Measurements from ENCODE around the gene RIC8B.

RIC8B gene

GRCh38 chr12:106801830-106802533, 27.5 kb downstream of the RIC8B start:
- DNase-seq (ENCODE audit: low read depth, low spot score) = no peak

GRCh38 chr12:106804668-106805067, 30.2 kb downstream of the RIC8B start:
- DNase-seq (ENCODE audit: low read depth, low spot score) = no peak

GRCh38 chr12:106814714-106815113, 40.2 kb downstream of the RIC8B start:
- no peak for DNase-seq (ENCODE audit: low read depth, low spot score)

GRCh38 chr12:106815741-106816140, 41.3 kb downstream of the RIC8B start:
- DNase-seq (ENCODE audit: low read depth, low spot score) = no peak

GRCh38 chr12:106816231-106816630, 41.7 kb downstream of the RIC8B start:
- no peak for DNase-seq (ENCODE audit: low read depth, low spot score)

- no peak for DNase-seq (ENCODE audit: low read depth, low spot score)
These were observed 45.5 kb downstream of the RIC8B start for GRCh38 chr12:106819991-106820390.

DNA sequence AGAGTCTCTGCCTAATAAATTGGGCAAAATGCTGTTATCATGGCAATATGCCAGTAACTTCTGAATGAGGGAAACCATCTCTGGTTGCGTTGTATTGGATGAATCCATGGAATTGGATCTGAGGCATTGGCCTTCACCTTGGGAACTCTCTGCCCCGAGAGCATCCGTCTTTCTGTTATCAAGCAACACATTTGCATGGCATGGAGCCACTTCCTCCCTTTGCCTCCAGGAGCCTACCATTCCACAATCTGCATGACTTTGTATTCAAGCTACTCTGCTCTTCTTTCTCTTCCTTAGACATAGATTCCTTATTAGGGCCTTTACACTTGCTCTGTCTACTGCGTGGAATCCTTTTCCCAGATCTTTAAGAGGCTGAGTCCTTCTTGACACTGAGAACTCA, 57.2 kb downstream of the RIC8B start:
- no peak for DNase-seq (ENCODE audit: low read depth, low spot score)

GRCh38 chr12:106837782-106838181, 63.3 kb downstream of the RIC8B start:
- DNase-seq (ENCODE audit: low read depth, low spot score) = no peak

- DNase-seq (ENCODE audit: low read depth, low spot score) = no peak
These were observed 64.9 kb downstream of the RIC8B start for GRCh38 chr12:106839333-106839732.

GRCh38 chr12:106840243-106840642, 65.8 kb downstream of the RIC8B start:
- DNase-seq (ENCODE audit: low read depth, low spot score) = peak; percentile 10

- peak; percentile 32 for DNase-seq (ENCODE audit: low read depth, low spot score)
These were observed 67.2 kb downstream of the RIC8B start for GRCh38 chr12:106841510-106842302.

DNA sequence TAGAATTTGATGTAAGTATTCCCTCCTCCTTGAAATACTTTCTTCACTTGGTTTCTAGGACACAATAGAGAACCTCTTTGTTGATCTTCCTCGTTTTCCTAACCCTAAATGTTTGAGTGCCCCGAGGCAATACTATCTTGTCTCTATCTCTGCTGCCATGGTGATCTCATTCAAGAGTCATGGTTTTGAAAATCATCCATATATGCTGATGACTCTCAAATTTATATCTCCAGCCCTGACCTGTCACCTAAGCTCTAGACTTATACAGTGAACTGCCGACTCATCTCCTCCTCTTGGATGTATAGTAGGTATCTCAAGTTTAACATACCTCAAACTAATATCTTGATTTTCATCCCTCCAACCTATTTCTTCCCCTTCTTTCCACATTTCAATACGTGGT, 71.4 kb downstream of the RIC8B start:
- DNase-seq (ENCODE audit: low read depth, low spot score) = no peak

GRCh38 chr12:106847861-106848260, 73.4 kb downstream of the RIC8B start:
- no peak for DNase-seq (ENCODE audit: low read depth, low spot score)

DNA sequence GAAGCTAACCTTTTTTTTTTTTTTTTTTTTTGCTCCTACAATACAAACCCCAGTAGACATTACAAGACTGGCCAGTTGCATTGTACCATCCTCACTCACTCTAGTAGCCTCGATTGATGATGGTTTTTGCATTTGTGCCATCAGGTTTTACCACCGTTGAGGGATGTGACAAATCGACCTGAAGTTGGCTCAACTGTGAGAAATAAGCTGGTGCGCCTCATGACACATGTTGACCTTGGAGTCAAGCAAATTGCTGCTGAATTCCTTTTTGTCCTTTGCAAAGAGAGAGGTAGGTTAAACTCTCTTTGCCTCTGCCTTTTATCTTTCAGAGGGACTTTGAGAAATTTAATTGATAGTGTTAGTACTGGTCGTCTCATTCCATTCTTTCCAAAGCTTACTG, 76.8 kb downstream of the RIC8B start:
- no peak for DNase-seq (ENCODE audit: low read depth, low spot score)

- no peak for DNase-seq (ENCODE audit: low read depth, low spot score)
These were observed 80.2 kb downstream of the RIC8B start for GRCh38 chr12:106854723-106855122.

DNA sequence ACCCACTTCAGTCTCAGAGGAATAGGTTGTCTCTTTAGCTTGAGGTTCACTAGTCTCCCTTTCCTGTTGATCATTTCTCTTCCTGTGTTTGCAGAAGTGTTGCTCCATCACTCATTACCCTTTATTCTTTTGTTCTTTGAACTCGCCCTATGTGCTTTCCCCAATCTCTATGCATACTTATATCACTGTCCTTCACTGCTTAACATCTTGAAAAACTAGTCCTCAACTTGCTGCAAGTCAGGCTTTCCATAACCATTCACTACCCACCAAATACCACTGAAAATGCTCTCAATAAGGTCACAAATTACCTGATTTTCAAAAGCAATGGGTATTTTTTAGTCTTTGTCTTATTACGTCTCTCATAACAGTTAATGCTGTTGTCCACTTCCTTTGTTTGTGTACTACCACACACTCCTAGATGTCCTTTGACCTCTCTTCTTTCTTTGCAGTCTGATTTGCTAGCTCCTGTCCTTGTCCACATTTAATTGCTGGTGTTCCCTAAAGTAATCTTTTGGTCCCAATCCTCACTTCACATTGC, 80.8 kb downstream of the RIC8B start:
- DNase-seq (ENCODE audit: low read depth, low spot score) = no peak

GRCh38 chr12:106861984-106862916, 87.8 kb downstream of the RIC8B start:
- no peak for DNase-seq (ENCODE audit: low read depth, low spot score)

- no peak for DNase-seq (ENCODE audit: low read depth, low spot score)
These were observed 88.7 kb downstream of the RIC8B start for GRCh38 chr12:106863189-106863588.

DNA sequence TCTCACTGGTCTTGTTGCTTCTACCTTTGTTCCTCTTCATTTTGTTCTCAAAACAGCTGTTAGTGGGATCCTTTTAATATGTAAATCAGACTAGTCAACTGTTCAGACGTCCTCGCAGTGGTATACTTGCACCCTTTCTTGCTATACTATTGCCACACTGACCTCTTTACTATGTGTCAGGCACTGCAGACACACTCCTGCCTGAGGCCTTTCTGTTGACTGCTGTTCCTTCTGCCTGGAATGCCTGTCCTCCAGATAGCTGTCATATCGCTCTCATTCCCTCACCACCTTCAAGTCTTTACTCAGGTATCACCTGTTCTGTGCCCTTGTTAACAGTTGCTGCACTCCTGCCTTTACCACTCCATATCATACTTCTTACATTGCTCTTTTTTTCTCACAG, 91.2 kb downstream of the RIC8B start:
- DNase-seq (ENCODE audit: low read depth, low spot score) = no peak

DNA sequence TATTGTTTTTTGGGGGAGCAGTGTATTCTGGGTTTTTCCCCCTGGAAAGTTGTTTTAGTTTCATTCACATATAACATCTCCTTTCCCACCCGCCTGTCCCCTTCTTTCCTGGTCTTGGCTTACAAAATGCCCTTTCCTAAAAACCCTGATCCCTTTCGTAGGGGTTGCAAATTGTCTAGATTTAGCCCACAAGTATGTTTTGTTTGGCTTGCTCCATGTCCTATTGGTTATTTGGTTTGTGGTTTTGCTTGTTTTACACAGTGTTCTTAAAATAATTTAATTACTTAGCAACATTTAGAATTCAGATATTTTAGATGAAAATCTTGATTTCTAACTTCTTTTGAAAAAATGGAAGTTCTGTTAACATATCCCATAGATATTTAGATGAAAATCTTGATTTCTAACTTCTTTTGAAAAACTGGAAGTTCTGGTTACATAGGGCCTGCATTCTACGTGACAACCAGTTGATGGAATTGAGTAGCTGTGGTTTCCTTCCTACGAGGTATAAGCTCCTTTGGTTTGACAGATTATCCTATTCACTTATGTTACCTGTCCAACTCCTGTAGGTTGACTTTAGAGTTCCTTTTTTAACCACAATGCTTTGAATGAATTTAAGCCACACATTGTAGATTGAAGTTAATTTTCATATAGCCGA, 92.1 kb downstream of the RIC8B start:
- DNase-seq (ENCODE audit: low read depth, low spot score) = no peak

DNA sequence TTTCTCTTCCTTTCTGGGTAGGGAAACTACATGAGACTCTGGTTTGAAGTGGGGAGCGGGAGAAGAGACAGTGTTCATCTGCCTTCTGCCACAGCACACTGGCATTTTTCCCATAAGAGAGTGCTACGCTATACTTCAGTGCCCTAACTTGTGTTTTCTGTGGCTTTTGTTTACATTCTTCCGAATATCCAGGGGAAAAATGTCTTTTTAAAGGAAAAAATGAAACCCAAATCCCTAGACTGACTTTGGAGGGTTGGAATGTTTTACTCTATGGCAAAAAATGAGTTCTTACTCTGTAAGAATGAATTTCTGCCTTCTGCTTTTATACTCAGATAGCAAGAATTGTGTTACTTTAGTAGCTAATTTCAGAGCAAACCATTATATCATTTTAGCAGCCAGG, 93.2 kb downstream of the RIC8B start:
- no peak for DNase-seq (ENCODE audit: low read depth, low spot score)
